ENCODE results near the gene MSANTD1. TPM values are rescaled to one million over a fixed set of nuclear protein-coding genes. Genes with fewer than 3 reads are reported as not detected.

Gene MSANTD1
- total RNA-seq, 3 donors from 2014 or later (not counting 1 experiment from before 2014, with no cell fraction given), result 0.54 to 2.2 (median 1.8) TPM

- TF ChIP-seq CTCF (IDR thresholded peaks at IDR 0.05), result no peak
- peaks cover 37 to 45% of the 10 kb centered on the region in 2 donors for H3K4me1 Mint-ChIP-seq
- intact Hi-C loops (cut with micrococcal nuclease), result no loop called here
Measured at GRCh38 chr4:3218824-3219760, 29.9 kb upstream of the MSANTD1 start.

GRCh38 chr4:3219761-3220475 is 29.0 kb upstream of the MSANTD1 start:
- intact Hi-C loops (cut with micrococcal nuclease), result no loop called here
- H3K27ac ChIP-seq (ENCODE audit: low read length), result no peak overlapping the region

More at GRCh38 chr4:3218824-3219760, 29.9 kb upstream of the MSANTD1 start:
- Mint-ChIP-seq H3K9me3 (no peaks in the 10 kb centered on the region), H3K27ac (peak overlapping the region in 1 of 2 donors; percentile 70), H3K36me3 (peaks cover 12% of the 10 kb centered on the region), H3K27me3 (ENCODE audit: low read depth in 2 of 2) (no peaks in the 10 kb centered on the region), H3K4me3 (no peak overlapping the region)
- ATAC-seq (no peak), DNase-seq (no peak)
- Histone ChIP-seq H3K36me3 (ENCODE audit: control insufficient read depth, insufficient read depth, low read length) (peaks cover 89% of the 10 kb centered on the region), H3K4me1 (ENCODE audit: control insufficient read depth, insufficient read depth, low read length) (peaks cover 20% of the 10 kb centered on the region), H3K9me3 (ENCODE audit: control insufficient read depth, insufficient read depth, low read length) (no peaks in the 10 kb centered on the region), H3K27me3 (ENCODE audit: control insufficient read depth, insufficient read depth, low read length) (no peaks in the 10 kb centered on the region), H3K4me3 (ENCODE audit: low read length) (no peak overlapping the region), H3K27ac (ENCODE audit: low read length) (no peak overlapping the region)
- 96% methylated on average over 20 of the region's 20 CpGs for WGBS (ENCODE audit: insufficient coverage)

GRCh38 chr4:3220476-3221183 is 28.3 kb upstream of the MSANTD1 start:
- H3K4me1 Mint-ChIP-seq, result peaks cover 37 to 52% of the 10 kb centered on the region in 2 donors
- no peak for TF ChIP-seq CTCF (IDR thresholded peaks at IDR 0.05)
- Histone ChIP-seq H3K4me1 (ENCODE audit: control insufficient read depth, insufficient read depth, low read length) (peaks cover 30% of the 10 kb centered on the region), H3K4me3 (ENCODE audit: low read length) (no peak overlapping the region), H3K27me3 (ENCODE audit: control insufficient read depth, insufficient read depth, low read length) (no peaks in the 10 kb centered on the region), H3K9me3 (ENCODE audit: control insufficient read depth, insufficient read depth, low read length) (no peaks in the 10 kb centered on the region), H3K36me3 (ENCODE audit: control insufficient read depth, insufficient read depth, low read length) (peaks cover 87% of the 10 kb centered on the region), H3K27ac (ENCODE audit: low read length) (no peak overlapping the region)
- 81% methylated on average over 7 of the region's 8 CpGs for WGBS (ENCODE audit: insufficient coverage)
- DNase-seq (no peak), ATAC-seq (peak; percentile 49 to 63 (median 52))
- peak overlapping the region; percentile 27 to 70 for H3K27ac Mint-ChIP-seq
- intact Hi-C loops (cut with micrococcal nuclease), result no loop called here
- H3K36me3 Mint-ChIP-seq, result peaks cover 6% of the 10 kb centered on the region
- no peaks in the 10 kb centered on the region for H3K9me3 Mint-ChIP-seq
- H3K27me3 Mint-ChIP-seq (ENCODE audit: low read depth in 2 of 2), result no peaks in the 10 kb centered on the region
- peak overlapping the region; percentile 5 for H3K4me3 Mint-ChIP-seq

More at GRCh38 chr4:3219761-3220475, 29.0 kb upstream of the MSANTD1 start:
- H3K9me3 Mint-ChIP-seq, result no peaks in the 10 kb centered on the region
- H3K4me3 Mint-ChIP-seq, result no peak overlapping the region
- Histone ChIP-seq H3K9me3 (ENCODE audit: control insufficient read depth, insufficient read depth, low read length) (no peaks in the 10 kb centered on the region), H3K4me3 (ENCODE audit: low read length) (no peak overlapping the region), H3K4me1 (ENCODE audit: control insufficient read depth, insufficient read depth, low read length) (peaks cover 23% of the 10 kb centered on the region), H3K36me3 (ENCODE audit: control insufficient read depth, insufficient read depth, low read length) (peaks cover 87% of the 10 kb centered on the region), H3K27me3 (ENCODE audit: control insufficient read depth, insufficient read depth, low read length) (no peaks in the 10 kb centered on the region)
- peak overlapping the region in 1 of 2 donors; percentile 70 for H3K27ac Mint-ChIP-seq
- H3K4me1 Mint-ChIP-seq, result peaks cover 37 to 51% of the 10 kb centered on the region in 2 donors
- H3K27me3 Mint-ChIP-seq (ENCODE audit: low read depth in 2 of 2), result no peaks in the 10 kb centered on the region
- ATAC-seq (no peak), DNase-seq (no peak)
- 88% methylated on average over 9 of the region's 9 CpGs for WGBS (ENCODE audit: insufficient coverage)
- no peak for TF ChIP-seq CTCF (IDR thresholded peaks at IDR 0.05)
- peaks cover 7% of the 10 kb centered on the region for H3K36me3 Mint-ChIP-seq
